ENCODE measurements around the gene GCSH.

Gene GCSH

GRCh38 chr16:81101702-81102101 lies 5.5 kb upstream of the GCSH start:
- DNase-seq (ENCODE audit: low spot score), result no peak

- DNase-seq (ENCODE audit: low spot score), result no peak
Observed at GRCh38 chr16:81099958-81100357, 3.8 kb upstream of the GCSH start.

GRCh38 chr16:81097230-81097629 lies 1.0 kb upstream of the GCSH start:
- no peak for DNase-seq (ENCODE audit: low spot score)

GRCh38 chr16:81096715-81097208 lies 567 bp upstream of the GCSH start:
- DNase-seq (ENCODE audit: low spot score), result no peak

- DNase-seq (ENCODE audit: low spot score), result no peak
Observed at GRCh38 chr16:81095653-81095952, 592 bp downstream of the GCSH start.

- DNase-seq (ENCODE audit: low spot score), result no peak
Observed at GRCh38 chr16:81094771-81095251, 1.4 kb downstream of the GCSH start.

DNA sequence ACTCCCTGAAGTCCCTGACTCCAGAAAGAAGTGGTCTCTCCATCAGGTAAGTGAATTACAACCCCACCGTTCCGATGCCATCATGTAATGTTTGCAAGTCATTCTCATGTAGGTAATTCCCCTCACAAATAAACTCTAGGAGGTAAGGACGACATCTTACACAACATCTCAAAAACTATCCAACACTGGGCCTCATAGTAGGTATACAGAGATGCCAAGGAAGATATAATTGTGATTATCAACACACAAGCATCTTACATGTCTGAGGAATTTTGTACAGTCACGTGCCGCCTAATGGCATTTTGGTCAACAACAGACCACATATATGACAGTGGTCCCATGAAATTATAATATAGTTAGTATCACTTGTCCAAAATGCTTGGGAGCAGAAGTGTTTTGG lies 7.4 kb downstream of the GCSH start:
- no peak for DNase-seq (ENCODE audit: low spot score)

GRCh38 chr16:81081014-81081413 lies 15.2 kb downstream of the GCSH start:
- DNase-seq (ENCODE audit: low spot score), result no peak

DNA sequence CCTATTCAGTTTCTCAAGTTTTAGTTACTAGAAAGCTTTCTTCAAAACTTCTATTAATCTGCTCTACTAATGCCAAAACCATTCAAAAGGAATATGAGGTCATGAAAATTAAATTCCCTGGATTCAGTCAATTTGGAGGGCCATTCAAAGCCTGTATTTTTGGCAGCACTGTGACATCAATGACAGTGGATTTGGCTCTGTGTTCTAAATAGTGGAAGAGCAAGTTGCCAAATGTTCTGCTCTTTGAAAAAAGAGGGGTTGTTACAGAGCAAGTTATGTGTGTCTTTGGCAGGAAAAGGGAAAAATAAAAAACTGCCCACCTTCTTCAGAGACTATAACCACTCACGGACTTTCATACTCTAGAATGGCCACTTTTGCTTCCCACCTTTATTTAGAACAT lies 16.0 kb downstream of the GCSH start:
- DNase-seq (ENCODE audit: low spot score), result no peak

GRCh38 chr16:81077076-81077940 lies 18.9 kb downstream of the GCSH start, which contains the start of gene C16orf46:
Gene C16orf46 (minus strand): TSS chr16:81077238. CDS start chr16:81063955, 13,283 bp downstream.
- peak; percentile 96 for DNase-seq (ENCODE audit: low spot score)

GRCh38 chr16:81076566-81077075 lies 19.6 kb downstream of the GCSH start:
- peak; percentile 86 for DNase-seq (ENCODE audit: low spot score)

GRCh38 chr16:81073560-81074330 lies 22.4 kb downstream of the GCSH start:
- no peak for DNase-seq (ENCODE audit: low spot score)

DNA sequence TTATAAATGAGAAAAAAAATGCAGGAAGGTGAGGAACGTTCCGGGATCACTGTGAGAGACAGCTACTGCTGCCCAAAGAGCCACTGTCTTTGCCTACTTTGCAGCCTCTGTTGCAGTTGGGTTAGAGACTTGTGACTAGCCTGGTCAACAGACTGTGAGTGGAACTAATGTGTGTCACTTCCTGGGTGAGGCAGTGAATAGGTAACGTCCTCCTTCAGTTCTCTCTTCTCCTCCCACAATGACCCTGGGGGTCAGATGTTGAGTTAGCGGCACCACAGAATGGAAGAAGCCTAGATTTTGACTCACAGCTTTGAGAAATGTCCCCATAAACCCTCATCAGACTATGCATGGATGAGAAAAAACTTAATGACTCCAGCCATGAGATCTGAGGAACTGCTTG lies 24.4 kb downstream of the GCSH start:
- no peak for DNase-seq (ENCODE audit: low spot score)

GRCh38 chr16:81070979-81071378 lies 25.2 kb downstream of the GCSH start:
- no peak for DNase-seq (ENCODE audit: low spot score)

- DNase-seq (ENCODE audit: low spot score), result no peak
Observed at GRCh38 chr16:81069063-81069462, 27.1 kb downstream of the GCSH start.

DNA sequence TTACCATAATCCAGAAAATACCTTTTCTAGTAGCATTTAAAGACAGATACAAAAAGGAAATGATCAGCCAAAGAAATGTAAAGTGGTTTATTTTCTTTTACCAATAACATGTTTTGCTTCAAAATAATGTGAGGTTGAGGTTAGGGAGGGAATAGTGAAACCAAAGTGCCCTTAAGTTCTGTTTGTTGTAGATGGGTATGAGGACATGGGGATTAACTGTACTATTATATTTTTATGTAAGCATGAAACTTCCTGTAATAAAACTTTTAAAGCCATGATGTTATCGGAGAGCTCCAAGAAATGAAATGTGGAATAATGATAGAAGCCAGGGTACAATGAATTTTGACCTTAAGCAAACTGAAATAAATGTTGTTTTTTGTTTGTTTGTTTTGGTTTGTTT lies 29.0 kb downstream of the GCSH start:
- no peak for DNase-seq (ENCODE audit: low spot score)

DNA sequence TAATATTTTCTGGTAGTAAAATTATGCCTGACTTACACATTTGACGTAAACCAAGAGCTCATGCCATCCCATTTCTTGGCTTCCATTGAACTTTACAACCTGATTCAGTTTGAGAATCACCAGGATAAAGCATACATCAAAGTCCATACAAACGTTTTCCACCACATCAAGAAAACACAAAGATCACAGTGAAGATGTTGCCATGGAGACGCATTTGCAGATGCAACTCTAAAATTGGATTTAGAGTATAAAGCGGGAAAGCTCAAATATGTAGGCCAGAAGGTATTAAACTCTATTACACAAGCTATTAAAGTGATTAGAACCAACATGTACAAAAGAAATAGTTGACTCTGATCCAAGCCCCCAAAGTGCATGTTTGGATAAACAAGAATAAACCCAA lies 29.5 kb downstream of the GCSH start:
- DNase-seq (ENCODE audit: low spot score), result no peak

GRCh38 chr16:81061871-81062608 lies 34.2 kb downstream of the GCSH start:
- DNase-seq (ENCODE audit: low spot score), result no peak

GRCh38 chr16:81061307-81061640 lies 34.9 kb downstream of the GCSH start:
- DNase-seq (ENCODE audit: low spot score), result no peak

- no peak for DNase-seq (ENCODE audit: low spot score)
Observed at GRCh38 chr16:81060576-81061306, 35.5 kb downstream of the GCSH start.

DNA sequence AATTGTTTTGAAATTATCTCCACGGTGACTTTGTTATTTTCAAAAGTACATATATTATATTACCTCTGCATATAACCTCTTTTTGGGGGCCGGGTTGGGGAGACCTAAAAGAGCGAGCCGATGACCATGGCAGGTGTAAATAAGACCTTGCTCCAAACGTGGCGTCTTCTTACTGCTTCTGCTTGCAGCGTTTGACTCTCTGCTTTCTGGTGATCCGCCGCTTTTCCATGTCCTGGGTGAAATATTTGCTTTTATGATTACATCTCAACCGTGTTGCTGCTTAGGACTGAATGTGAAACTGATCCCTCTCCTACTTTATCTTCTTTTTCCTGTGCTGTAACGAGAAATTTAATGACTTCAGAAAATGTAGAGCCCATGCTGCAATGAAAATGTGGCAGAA lies 42.4 kb downstream of the GCSH start:
- no peak for DNase-seq (ENCODE audit: low spot score)

DNA sequence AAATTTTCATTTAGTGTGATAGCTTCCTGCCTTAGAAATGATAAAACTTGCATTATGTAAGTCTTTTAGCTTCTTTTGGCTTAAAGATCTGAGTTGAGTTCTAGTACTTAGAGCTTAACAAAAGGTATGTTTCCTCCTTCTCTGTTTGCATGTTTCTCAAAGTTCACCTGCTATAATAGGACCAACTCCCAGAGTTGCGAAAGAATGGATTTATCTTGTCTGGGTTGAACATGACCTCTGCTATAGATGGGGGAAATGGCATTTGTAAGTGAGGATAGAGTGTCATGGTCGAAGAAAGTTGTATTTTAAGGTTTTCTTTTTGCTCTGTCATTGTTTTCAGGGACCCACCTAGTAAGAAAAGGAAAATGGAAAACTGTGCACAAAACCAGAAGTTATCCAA lies 53.4 kb downstream of the GCSH start:
- no peak for DNase-seq (ENCODE audit: low spot score)
